Lung (tissue), 12 donors: ENCODE results near the gene CSMD2. TPM values are rescaled to one million over a fixed set of nuclear protein-coding genes. Genes with fewer than 3 reads are reported as not detected.
"Not testable (repeated sequence)": the region's sequence is repeated elsewhere in the genome, so short reads cannot be mapped to it uniquely, and the experiment has no call there.

Experiments used
- ATAC-seq: fragments of 200-7000 bp; cut with Tn5 transposase; one replicate; pipeline ENCODE4 v1.9.1; 2020; ENCODE audit warnings: moderate number of reproducible peaks; ENCODE audit not compliant: insufficient read depth, low FRiP score
- DNase-seq, 3 donors: peaks; one replicate each; pipeline ENCODE4 v3.0.0-alpha.2; 2013 to 2017
- H3K27ac ChIP-seq, 2 donors: one replicate each; pipeline ENCODE4 v1.5.1; 2013; ENCODE audit warnings: mild to moderate bottlenecking in 2 of 2, moderate library complexity in 2 of 2, control low read depth in 1 of 2, inconsistent platforms in 1 of 2, low read depth in 1 of 2, low read length in 1 of 2
- H3K27me3 ChIP-seq, 3 donors: one replicate each; pipeline ENCODE4 v1.5.1; 2013; ENCODE audit warnings: low read length in 2 of 3; ENCODE audit not compliant: control insufficient read depth in 3 of 3, insufficient read depth in 3 of 3
- H3K36me3 ChIP-seq, 4 donors: one replicate each; pipeline ENCODE4 v1.5.1; 2013; ENCODE audit warnings: low read length in 4 of 4, mild to moderate bottlenecking in 1 of 4, moderate library complexity in 1 of 4; ENCODE audit not compliant: control insufficient read depth in 4 of 4, insufficient read depth in 4 of 4
- H3K4me1 ChIP-seq, 5 donors: one replicate each; pipeline ENCODE4 v1.5.1; 2013; ENCODE audit warnings: low read length in 5 of 5, mild to moderate bottlenecking in 2 of 5, moderate library complexity in 1 of 5; ENCODE audit not compliant: control insufficient read depth in 5 of 5, insufficient read depth in 5 of 5
- H3K4me3 ChIP-seq: one replicate; pipeline ENCODE4 v1.5.1; 2013; ENCODE audit warnings: mild to moderate bottlenecking, control low read depth, moderate library complexity
- H3K9ac ChIP-seq, 2 donors: one replicate each; pipeline ENCODE4 v1.5.1; 2013; ENCODE audit warnings: low read length in 2 of 2, control low read depth in 1 of 2; ENCODE audit not compliant: insufficient read depth in 1 of 2
- H3K9me3 ChIP-seq, 4 donors: one replicate each; pipeline ENCODE4 v1.5.1; 2013; ENCODE audit warnings: low read length in 3 of 4, mild to moderate bottlenecking in 1 of 4, moderate library complexity in 1 of 4; ENCODE audit not compliant: control insufficient read depth in 4 of 4, insufficient read depth in 3 of 4
- WGBS, 2 donors: extraction: QIAGEN DNeasy Blood & Tissue Kit; methylation state at CpG; one replicate each; pipeline ENCODE4 v1.1.7; 2013; 5-methylcytosine and 5-hydroxymethylcytosine counted together
- polyA plus RNA-seq, 2 donors: library from polyadenylated mRNA; stranded (reverse); fragments of 200-250 nt; gene quantifications; one replicate each; pipeline ENCODE4 v1.2.1, GENCODE V29; 2013
- total RNA-seq, 2 donors: library from RNA; depleted of rRNA in 1 of 2; stranded (reverse); fragments of >200 nt in 1 of 2; gene quantifications; one replicate each; pipeline ENCODE4 v1.2.1, GENCODE V29; 2014 to 2021
- TF ChIP-seq, protein P1 (sequence below): IDR thresholded peaks from 2 replicates; pipeline ENCODE4 v1.5.1; 2012; ENCODE audit warnings: mild to moderate bottlenecking; ENCODE audit errors: control extremely low read depth, extremely low read depth
- donor health status: control.
- donor health status: control.
- donor health status: Bipolar disorder and iron deficiency.
- donor health status: healthy.
- donor health status: DM: yes; HTN: yes; CAD: no.

Gene CSMD2
- total and polyA plus RNA-seq, 4 donors, result 0.11 to 1.2 (median 0.39) TPM

DNA sequence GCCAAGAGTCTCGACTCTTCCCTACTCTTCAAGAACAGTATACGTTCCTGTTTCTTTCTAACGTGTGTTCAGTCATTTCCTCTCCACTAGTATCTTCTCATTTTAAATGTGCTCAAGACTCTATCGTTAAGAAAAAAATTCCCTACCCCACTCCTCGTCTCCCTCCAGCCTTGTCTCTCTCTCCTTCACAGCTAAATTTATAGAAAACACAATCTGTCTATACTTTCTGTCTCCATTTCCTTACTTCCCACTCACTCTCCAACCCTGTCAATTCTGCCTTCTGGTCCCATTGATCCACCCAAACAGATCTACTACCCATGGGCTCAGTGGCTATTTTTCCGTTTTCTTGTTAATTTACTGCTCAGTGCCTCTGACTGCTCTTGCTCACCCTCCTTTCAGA, 75.3 kb downstream of the CSMD2 start:
- Histone ChIP-seq H3K4me1 (no peaks in the 10 kb centered on the region), H3K27ac (no peak overlapping the region), H3K9me3 (peaks cover 0 to 5% (median 0%) of the 10 kb centered on the region in 4 donors), H3K27me3 (no peaks in the 10 kb centered on the region), H3K4me3 (no peak overlapping the region), H3K36me3 (no peaks in the 10 kb centered on the region), H3K9ac (no peak overlapping the region)
- WGBS, 2 donors, result 65 to 70% methylated on average over 6 of the region's 6 CpGs
- no peak for ATAC-seq
- no peak for DNase-seq
- TF ChIP-seq, protein P1, sequence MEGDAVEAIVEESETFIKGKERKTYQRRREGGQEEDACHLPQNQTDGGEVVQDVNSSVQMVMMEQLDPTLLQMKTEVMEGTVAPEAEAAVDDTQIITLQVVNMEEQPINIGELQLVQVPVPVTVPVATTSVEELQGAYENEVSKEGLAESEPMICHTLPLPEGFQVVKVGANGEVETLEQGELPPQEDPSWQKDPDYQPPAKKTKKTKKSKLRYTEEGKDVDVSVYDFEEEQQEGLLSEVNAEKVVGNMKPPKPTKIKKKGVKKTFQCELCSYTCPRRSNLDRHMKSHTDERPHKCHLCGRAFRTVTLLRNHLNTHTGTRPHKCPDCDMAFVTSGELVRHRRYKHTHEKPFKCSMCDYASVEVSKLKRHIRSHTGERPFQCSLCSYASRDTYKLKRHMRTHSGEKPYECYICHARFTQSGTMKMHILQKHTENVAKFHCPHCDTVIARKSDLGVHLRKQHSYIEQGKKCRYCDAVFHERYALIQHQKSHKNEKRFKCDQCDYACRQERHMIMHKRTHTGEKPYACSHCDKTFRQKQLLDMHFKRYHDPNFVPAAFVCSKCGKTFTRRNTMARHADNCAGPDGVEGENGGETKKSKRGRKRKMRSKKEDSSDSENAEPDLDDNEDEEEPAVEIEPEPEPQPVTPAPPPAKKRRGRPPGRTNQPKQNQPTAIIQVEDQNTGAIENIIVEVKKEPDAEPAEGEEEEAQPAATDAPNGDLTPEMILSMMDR, result no peak

GRCh38 chr1:34087986-34088385, 77.0 kb downstream of the CSMD2 start:
- no peak for DNase-seq
- no peaks in the 10 kb centered on the region for H3K4me1 ChIP-seq
- no peaks in the 10 kb centered on the region for H3K27me3 ChIP-seq
- H3K27ac ChIP-seq, result no peak overlapping the region
- no peaks in the 10 kb centered on the region for H3K36me3 ChIP-seq
- peaks cover 0 to 7% (median 0%) of the 10 kb centered on the region in 4 donors for H3K9me3 ChIP-seq
- H3K4me3 ChIP-seq, result no peak overlapping the region
- H3K9ac ChIP-seq, result no peak overlapping the region
- WGBS, 2 donors, result 28 to 32% methylated on average over 5 of the region's 5 CpGs
- TF ChIP-seq, protein P1, result no peak
- no peak for ATAC-seq

- Histone ChIP-seq H3K9me3 (peaks cover 0 to 8% (median 0%) of the 10 kb centered on the region in 4 donors), H3K4me1 (no peaks in the 10 kb centered on the region), H3K9ac (no peak overlapping the region), H3K27ac (no peak overlapping the region), H3K27me3 (no peaks in the 10 kb centered on the region), H3K36me3 (no peaks in the 10 kb centered on the region), H3K4me3 (no peak overlapping the region)
- TF ChIP-seq, protein P1, result no peak
- ATAC-seq (no peak), DNase-seq (no peak)
- WGBS, 2 donors, result 53 to 85% methylated on average over 1 of the region's 1 CpG
Observed at GRCh38 chr1:34086561-34086960, 78.5 kb downstream of the CSMD2 start.

DNA sequence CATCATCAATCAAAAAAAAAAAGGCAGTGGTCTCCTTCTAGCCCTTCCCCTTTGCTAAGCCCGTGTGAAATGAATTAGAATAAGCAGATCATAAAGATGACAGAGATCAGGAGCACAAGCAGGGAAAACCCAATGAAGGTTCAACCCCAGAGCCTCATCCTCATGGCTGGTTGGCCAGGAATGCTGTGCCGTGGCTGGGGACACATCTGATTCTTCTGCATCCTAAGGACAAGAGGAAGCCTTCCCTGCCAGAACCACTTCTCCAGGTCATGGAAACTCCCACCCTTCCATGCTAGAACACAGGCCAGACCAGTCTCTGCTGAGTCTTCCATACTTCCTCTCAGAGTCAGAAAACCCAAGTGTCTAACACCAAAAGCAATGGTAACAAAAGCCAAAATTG, 81.1 kb downstream of the CSMD2 start:
- ATAC-seq, result no peak
- Histone ChIP-seq H3K27ac (no peak overlapping the region), H3K9me3 (peaks cover 0 to 9% (median 0%) of the 10 kb centered on the region in 4 donors), H3K4me1 (no peaks in the 10 kb centered on the region), H3K27me3 (no peaks in the 10 kb centered on the region), H3K4me3 (no peak overlapping the region), H3K36me3 (no peaks in the 10 kb centered on the region), H3K9ac (no peak overlapping the region)
- TF ChIP-seq, protein P1, result no peak
- 69 to 81% methylated on average over 2 of the region's 2 CpGs for WGBS, 2 donors
- no peak for DNase-seq

DNA sequence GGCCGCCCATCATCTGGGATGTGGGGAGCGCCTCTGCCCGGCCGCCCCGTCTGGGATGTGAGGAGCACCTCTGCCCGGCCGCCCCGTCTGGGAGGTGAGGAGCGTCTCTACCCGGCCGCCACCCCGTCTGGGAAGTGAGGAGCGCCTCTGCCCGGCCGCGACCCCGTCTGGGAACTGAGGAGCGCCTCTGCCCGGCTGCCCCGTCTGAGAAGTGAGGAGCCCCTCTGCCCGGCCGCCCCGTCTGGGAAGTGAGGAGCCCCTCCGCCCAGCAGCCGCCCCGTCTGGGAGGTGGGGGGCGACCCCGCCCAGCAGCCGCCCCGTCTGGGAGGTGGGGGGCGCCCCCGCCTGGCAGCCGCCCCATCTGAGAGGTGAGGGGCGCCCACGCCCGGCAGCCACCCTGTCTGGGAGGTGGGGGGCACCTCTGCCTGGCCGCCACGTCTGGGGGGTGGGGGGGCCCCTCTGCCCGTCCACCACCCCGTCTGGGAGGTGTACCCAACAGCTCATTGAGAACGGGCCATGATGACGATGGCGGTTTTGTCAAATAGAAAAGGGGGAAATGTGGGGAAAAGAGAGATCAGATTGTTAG, 82.9 kb downstream of the CSMD2 start:
- not testable (repeated sequence) for H3K36me3 ChIP-seq, ATAC-seq, H3K4me1 ChIP-seq, H3K27ac ChIP-seq, H3K4me3 ChIP-seq, H3K27me3 ChIP-seq, DNase-seq, H3K9ac ChIP-seq
- H3K9me3 ChIP-seq, result peaks cover 0 to 11% (median 0%) of the 10 kb centered on the region in 4 donors
- 91 to 95% methylated on average over 36 to 43 of the region's 43 CpGs for WGBS, 2 donors
